Measurements from ENCODE around the gene MIB2. TPM values are rescaled to one million over a fixed set of nuclear protein-coding genes. Genes with fewer than 3 reads are reported as not detected.
"Not testable (repeated sequence)": the region's sequence is repeated elsewhere in the genome, so short reads cannot be mapped to it uniquely, and the experiment has no call there.

The MIB2 gene
- total RNA-seq, 4 donors from 2014 or later, result 68.3 to 162 (median 113) TPM

DNA sequence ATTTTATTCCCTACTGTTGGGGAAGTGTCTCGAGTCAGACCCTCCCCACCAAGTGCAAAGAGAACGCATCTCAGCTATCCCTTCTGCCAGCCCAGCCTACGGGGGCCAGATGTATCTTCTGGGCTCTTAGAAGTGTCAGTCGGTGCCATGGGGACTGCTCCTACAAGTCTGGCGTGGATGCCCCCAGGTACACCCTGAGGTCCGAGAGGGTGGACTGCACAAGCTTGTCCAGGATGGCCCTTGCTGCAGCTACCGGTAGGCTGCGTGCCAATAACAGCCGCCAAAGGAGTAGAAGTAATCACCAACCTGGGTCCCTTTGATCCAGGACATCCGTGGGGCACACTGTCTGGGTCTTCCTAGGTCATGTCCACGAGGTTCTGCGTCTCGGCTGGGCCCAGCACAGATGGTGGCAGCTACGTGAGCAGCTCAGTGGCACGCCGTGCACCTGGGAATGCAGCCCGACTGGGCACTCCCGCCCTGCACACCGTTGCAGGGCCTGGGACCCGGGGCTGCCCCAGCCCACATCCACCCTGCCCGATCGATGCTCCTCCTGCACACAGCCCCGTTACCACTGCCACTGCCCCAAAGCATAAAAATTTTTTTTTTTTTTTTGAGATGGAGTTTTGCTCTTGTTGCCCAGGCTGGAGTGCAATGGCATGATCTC, 31.8 kb upstream of the MIB2 start:
- Histone ChIP-seq H3K27me3 (no peaks in the 10 kb centered on the region), H3K4me3 (no peak overlapping the region), H3K4me1 (no peaks in the 10 kb centered on the region), H3K9me3 (no peaks in the 10 kb centered on the region), H3K36me3 (no peaks in the 10 kb centered on the region), H3K27ac (no peak overlapping the region)
- DNase-seq, result no peak
- TF ChIP-seq, protein P1, sequence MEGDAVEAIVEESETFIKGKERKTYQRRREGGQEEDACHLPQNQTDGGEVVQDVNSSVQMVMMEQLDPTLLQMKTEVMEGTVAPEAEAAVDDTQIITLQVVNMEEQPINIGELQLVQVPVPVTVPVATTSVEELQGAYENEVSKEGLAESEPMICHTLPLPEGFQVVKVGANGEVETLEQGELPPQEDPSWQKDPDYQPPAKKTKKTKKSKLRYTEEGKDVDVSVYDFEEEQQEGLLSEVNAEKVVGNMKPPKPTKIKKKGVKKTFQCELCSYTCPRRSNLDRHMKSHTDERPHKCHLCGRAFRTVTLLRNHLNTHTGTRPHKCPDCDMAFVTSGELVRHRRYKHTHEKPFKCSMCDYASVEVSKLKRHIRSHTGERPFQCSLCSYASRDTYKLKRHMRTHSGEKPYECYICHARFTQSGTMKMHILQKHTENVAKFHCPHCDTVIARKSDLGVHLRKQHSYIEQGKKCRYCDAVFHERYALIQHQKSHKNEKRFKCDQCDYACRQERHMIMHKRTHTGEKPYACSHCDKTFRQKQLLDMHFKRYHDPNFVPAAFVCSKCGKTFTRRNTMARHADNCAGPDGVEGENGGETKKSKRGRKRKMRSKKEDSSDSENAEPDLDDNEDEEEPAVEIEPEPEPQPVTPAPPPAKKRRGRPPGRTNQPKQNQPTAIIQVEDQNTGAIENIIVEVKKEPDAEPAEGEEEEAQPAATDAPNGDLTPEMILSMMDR (IDR thresholded peaks at IDR 0.05), result no peak
- no peak for TF ChIP-seq POLR2A (IDR thresholded peaks at IDR 0.05)

DNA sequence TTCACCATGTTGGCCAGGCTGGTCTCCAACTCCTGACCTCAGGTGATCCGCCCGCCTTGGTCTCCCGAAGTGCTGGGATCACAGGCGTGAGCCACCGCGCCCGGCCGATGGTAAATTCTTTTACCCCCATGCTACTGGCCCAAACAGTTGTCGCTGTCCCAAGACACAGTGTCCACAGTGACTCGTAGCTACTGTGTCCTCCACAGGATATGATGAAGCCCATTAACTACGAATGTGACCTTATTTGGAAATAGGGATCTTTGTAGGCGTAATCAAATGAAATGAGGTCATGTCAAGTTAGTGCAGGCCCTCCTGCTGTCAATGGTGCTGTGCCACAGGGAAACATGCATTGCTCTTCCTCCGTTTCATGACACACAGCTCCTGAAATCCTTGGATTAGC, 23.8 kb upstream of the MIB2 start:
- H3K4me3 ChIP-seq, result no peak overlapping the region
- no peak for DNase-seq
- no peaks in the 10 kb centered on the region for H3K36me3 ChIP-seq
- H3K27me3 ChIP-seq, result peaks cover 0 to 2% of the 10 kb centered on the region in 2 donors
- TF ChIP-seq, protein P1 (IDR thresholded peaks at IDR 0.05), result no peak
- no peak for TF ChIP-seq POLR2A (IDR thresholded peaks at IDR 0.05)
- H3K9me3 ChIP-seq, result no peaks in the 10 kb centered on the region
- no peak overlapping the region for H3K27ac ChIP-seq
- H3K4me1 ChIP-seq, result no peaks in the 10 kb centered on the region

DNA sequence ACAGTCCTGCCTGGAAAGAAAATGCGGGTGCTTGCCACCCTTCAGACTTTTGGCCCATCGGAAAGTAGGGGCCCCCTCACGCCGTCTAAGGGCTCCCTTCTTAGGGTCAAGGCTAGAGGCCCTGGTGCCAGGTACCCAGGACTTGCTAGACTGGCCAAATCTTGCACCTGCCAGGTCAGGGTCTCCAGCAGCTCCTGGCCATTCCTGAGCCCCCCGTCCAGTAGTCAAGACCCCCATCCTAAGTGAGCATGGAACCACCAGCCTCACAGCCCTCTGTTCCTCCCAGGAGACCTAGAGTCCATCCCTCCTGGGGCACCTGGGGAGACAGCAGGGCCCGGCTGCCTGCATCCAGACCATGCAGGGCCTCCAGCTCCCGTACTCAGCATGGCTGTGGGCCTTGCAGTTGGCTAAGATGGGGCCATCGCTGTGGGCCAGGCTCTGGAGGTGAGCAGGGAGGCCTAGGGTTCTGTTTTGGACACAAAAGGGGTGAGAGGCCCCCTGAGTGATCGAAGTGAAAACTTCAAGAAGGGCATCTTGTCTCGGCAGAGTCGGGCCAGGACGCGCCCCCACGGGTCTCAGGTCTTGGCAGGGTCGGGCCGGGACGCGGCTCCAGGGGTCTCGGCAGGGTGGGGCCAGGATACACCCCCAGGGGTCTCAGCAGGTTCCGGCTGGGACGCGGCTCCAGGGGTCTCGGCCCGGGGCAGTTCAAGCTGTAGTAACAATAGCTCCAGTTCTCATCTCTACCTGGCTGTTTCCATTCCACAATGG, 21.3 kb upstream of the MIB2 start:
- TF ChIP-seq, protein P1 (IDR thresholded peaks at IDR 0.05), result no peak
- TF ChIP-seq POLR2A (IDR thresholded peaks at IDR 0.05), result no peak
- Histone ChIP-seq H3K4me3 (no peak overlapping the region), H3K27ac (no peak overlapping the region), H3K4me1 (peaks cover 0 to 9% (median 1%) of the 10 kb centered on the region in 4 donors), H3K36me3 (no peaks in the 10 kb centered on the region), H3K9me3 (no peaks in the 10 kb centered on the region), H3K27me3 (peaks cover 0 to 5% of the 10 kb centered on the region in 2 donors)
- no peak for DNase-seq

DNA sequence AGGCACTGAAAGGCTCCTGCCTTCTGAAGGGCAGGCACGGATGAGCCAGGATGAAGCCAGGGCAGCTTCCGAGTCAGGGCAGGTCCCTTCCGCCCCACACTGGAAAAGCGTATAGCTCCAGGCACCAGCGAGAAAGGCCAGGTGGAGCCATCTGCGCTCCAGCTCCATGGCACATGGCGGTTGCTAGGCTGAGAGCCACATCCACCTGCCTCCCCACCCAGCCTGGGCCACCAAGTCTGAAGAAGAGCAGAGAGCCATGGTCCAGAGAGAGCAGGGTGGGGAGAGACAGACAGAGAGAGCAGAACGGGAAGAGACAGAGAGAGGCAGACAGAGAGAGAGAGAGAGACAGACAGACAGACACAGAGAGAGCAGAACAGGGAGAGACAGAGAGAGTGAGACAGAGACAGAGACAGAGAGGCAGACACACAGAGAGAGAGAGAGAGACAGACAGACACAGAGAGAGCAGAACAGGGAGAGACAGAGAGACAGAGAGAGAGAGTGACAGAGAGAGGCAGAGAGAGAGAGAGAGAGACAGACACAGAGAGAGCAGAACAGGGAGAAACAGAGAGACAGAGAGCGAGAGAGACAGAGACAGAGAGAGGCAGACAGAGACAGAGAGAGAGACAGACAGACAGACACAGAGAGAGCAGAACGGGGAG, 20.6 kb upstream of the MIB2 start:
- Histone ChIP-seq H3K27ac (no peak overlapping the region), H3K9me3 (no peaks in the 10 kb centered on the region), H3K36me3 (no peaks in the 10 kb centered on the region), H3K27me3 (peaks cover 0 to 8% of the 10 kb centered on the region in 2 donors), H3K4me3 (no peak overlapping the region), H3K4me1 (peaks cover 0 to 14% (median 4%) of the 10 kb centered on the region in 4 donors)
- DNase-seq, result no peak
- no peak for TF ChIP-seq POLR2A (IDR thresholded peaks at IDR 0.05)
- TF ChIP-seq, protein P1 (IDR thresholded peaks at IDR 0.05), result no peak

DNA sequence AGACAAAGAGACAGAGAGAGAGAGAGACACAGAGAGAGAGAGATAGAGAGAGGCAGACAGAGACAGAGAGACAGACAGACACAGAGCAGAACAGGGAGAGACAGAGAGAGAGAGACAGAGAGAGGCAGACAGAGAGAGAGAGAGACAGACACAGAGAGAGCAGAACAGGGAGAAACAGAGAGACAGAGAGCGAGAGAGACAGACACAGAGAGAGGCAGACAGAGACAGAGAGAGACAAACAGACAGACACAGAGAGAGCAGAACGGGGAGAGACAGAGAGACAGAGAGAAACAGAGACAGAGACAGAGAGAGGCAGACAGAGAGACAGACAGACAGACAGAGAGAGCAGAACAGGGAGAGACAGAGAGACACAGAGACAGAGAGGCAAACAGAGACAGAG, 20.0 kb upstream of the MIB2 start:
- not testable (repeated sequence) for DNase-seq, H3K9me3 ChIP-seq, H3K4me3 ChIP-seq, H3K36me3 ChIP-seq, H3K27ac ChIP-seq
- Histone ChIP-seq H3K27me3 (peaks cover 0 to 11% of the 10 kb centered on the region in 2 donors), H3K4me1 (peaks cover 0 to 17% (median 5%) of the 10 kb centered on the region in 4 donors)
